ENCODE measurements around the gene LAMB1.
"Not testable (repeated sequence)": the region's sequence is repeated elsewhere in the genome, so short reads cannot be mapped to it uniquely, and the experiment has no call there.

Gene LAMB1

GRCh38 chr7:107971613-107972012 is 31.3 kb downstream of the LAMB1 start:
- no peak for DNase-seq (ENCODE audit: low read depth in 2 of 2)

- no peak for DNase-seq (ENCODE audit: low read depth in 2 of 2)
Measured at GRCh38 chr7:107971100-107971499, 31.9 kb downstream of the LAMB1 start.

- DNase-seq (ENCODE audit: low read depth in 2 of 2), result no peak
Measured at GRCh38 chr7:107969856-107970255, 33.1 kb downstream of the LAMB1 start.

GRCh38 chr7:107968449-107968848 is 34.5 kb downstream of the LAMB1 start:
- no peak for DNase-seq (ENCODE audit: low read depth in 2 of 2)

DNA sequence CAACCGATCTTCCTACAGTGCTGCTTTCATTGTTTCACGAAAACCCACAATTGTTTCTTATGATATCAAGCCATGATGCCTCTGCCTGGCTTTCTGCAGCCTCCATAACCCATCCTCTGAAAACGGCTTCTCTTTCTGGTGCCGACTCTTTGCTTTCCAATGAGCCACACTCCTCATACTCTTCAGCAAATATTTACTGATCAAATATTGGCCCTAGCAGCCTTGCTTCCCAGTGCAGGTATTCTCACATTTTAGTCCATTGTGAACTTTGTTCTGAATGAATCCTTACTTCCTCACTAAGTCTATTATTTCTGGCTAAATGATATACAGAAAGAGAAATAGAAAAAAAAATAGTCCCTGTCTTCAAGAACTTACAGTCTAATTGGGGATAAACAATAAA is 35.5 kb downstream of the LAMB1 start:
- DNase-seq (ENCODE audit: low read depth in 2 of 2), result no peak

DNA sequence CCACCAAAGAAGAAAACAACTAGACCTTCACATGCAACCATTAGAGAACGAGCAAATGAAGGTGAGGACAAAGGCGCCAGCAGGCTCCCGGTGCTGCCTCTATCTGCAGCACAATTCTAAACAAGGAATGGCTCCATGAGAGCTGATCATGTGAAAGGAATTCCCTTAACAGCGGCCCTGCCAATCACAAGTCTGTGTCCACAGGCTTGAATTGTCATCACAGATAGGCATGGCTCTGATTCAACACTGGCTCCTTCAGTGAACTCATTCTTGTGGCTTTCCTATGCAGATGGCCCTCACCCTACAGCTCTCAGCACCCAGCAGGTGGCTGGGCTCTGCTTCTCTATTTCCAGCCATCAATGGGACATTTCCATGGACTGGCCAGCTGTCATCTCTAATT is 36.2 kb downstream of the LAMB1 start:
- no peak for DNase-seq (ENCODE audit: low read depth in 2 of 2)

GRCh38 chr7:107964510-107964909 is 38.5 kb downstream of the LAMB1 start:
- DNase-seq (ENCODE audit: low read depth in 2 of 2), result no peak

- no peak for DNase-seq (ENCODE audit: low read depth in 2 of 2)
Measured at GRCh38 chr7:107962817-107963216, 40.1 kb downstream of the LAMB1 start.

GRCh38 chr7:107961405-107961804 is 41.6 kb downstream of the LAMB1 start:
- DNase-seq (ENCODE audit: low read depth in 2 of 2), result no peak

GRCh38 chr7:107960272-107960671 is 42.7 kb downstream of the LAMB1 start:
- DNase-seq (ENCODE audit: low read depth in 2 of 2), result no peak

- no peak for DNase-seq (ENCODE audit: low read depth in 2 of 2)
Measured at GRCh38 chr7:107959527-107959898, 43.4 kb downstream of the LAMB1 start.

DNA sequence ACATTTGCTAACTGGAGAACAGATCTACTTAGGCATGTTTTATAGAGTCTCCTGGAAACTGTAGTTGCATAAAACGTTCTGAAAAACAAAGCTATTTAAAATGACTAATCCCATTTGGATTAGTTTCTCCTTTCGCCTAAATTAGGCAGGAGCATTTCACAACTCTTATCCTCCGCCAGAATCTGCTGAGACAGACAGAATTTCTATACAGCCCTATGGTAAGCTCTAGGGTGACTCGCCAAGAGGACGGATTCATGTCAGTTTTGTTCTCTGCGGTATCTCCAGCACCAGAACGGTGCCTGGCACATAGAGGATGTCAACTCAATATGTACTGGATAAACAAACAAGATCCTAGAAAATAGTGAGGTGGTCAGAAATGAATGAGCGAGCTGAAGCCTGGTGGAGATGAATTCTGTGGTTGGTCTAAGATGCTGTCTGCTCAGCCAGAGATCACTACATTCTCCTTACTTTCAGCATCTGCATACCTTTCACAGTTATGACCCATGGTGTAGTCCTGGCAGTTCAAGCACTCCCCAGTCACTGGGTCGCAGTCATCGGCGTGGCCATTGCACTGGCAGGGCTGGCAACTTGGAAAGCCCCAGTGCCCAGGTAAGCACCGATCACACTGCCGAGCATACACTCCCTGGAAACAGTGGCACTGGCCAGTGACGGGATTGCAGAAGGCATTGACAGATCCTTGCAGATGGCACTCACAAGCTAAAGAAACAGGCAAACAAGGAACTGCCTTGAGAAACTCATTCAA is 44.0 kb downstream of the LAMB1 start:
- no peak for DNase-seq (ENCODE audit: low read depth in 2 of 2)

- no peak for DNase-seq (ENCODE audit: low read depth in 2 of 2)
Measured at GRCh38 chr7:107957436-107957835, 45.5 kb downstream of the LAMB1 start.

DNA sequence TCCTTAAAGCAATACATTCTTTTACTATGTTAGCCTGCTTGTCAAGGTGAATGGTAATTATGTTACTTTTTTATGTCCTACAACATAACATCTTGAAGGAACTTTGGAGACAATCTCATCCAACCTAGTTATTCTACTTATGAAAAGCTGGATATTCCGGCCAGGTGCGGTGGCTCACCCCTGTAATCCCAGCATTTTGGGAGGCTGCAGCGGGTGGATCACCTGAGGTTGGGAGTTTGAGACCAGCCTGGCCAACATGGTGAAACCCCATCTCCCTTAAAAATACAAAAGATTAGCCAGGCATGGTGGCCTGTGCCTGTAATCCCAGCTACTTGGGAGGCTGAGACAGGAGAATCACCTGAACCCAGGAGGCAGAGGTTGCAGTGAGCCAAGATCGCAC is 46.0 kb downstream of the LAMB1 start:
- not testable (repeated sequence) for DNase-seq (ENCODE audit: low read depth in 2 of 2)

DNA sequence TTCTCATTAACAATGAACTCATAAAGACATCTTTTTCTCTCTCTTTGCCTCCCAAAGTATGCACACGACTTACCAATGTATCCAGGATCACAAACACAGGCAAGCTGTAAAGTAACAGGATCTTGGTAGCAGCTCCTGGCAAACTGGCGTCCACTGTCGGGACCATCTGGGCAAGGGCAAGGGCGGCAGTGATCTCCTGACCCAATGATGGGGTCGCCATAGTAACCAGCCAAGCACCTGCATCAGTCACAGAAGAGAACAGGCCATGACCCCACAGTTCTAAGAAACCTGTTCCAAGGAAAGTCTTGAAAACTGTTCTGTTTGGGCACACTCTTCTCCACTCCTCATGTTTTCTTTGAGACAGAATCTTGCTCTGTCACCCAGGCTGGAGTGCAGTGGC is 47.6 kb downstream of the LAMB1 start:
- DNase-seq (ENCODE audit: low read depth in 2 of 2), result no peak

- DNase-seq (ENCODE audit: low read depth in 2 of 2), result no peak
Measured at GRCh38 chr7:107953924-107954303, 49.0 kb downstream of the LAMB1 start.

DNA sequence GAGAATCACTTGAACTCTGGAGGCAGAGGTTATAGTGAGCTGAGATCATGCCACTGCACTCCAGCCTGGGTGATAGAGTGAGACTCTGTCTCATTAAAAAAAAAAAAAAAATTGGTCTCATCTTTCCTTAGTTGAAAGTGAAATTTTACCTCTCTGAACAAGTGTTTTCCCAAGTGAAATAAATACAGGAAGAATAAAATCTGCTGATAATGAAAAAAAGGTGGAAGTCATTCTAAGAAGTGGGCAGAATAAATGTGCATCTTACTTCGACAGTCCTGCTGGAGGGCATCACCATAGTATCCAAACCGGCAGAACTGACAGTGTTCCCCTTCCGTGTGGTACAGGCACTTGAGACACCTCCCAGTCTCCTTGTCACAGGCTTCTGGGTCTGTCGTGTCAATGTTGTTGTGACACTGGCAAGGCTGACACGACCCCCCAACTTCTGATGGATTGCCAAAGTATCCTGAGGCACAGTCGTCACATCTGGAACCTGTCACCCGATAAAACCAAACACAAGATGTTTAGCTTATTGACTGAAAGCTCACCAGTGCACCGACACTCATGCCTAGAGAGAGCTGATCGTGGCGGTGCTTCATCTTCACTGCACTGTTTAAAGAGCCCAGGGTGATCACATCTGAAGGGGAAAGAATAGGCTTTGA is 49.6 kb downstream of the LAMB1 start:
- DNase-seq (ENCODE audit: low read depth in 2 of 2), result no peak

DNA sequence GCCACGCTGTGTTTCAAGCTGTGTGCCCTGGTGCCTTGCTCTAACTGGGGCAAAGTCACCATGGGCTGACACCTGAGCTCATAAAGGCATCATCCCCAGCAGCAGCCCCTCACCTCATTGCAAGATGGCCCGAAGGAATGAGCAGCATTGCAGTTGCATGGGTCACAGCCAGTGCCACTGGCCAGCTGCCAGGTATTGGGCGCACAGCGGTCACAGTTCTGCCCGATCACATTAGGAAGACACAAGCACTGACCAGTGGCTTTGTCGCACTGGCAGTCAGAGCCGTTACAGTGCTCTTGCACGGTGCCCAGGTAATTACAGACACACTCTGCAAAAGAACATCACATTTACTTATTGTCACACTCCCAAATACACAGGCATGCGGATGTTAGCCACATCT is 51.1 kb downstream of the LAMB1 start:
- no peak for DNase-seq (ENCODE audit: low read depth in 2 of 2)

DNA sequence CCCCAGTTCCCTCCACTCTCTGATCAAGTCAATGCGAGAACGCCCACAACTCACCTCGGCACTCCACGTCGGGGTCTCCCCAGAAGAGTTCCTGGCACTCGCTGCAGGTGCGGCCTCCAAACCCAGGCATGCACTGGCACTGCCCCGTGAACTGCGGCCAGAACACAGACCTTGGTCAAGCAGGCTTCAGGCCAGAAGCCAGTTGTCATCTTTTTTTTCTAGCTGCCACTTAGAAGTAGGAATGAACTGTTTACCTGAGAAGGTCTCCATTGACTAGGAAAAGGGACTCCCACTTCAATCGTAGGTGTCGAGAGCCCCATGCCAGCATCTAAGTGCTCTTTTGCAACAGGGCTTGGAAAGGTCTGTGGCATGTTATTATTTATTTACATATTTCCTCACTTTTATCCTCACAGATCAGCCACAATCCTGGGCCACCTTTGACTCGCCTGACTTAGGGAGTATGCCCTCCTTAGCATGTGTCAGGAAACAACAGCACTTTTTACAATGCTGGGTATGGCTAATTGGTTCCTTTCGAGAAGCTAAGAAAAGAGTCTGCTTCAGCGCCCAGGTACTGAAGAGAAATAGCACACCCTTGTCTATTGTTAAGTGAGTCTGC is 51.7 kb downstream of the LAMB1 start:
- DNase-seq (ENCODE audit: low read depth in 2 of 2), result no peak

DNA sequence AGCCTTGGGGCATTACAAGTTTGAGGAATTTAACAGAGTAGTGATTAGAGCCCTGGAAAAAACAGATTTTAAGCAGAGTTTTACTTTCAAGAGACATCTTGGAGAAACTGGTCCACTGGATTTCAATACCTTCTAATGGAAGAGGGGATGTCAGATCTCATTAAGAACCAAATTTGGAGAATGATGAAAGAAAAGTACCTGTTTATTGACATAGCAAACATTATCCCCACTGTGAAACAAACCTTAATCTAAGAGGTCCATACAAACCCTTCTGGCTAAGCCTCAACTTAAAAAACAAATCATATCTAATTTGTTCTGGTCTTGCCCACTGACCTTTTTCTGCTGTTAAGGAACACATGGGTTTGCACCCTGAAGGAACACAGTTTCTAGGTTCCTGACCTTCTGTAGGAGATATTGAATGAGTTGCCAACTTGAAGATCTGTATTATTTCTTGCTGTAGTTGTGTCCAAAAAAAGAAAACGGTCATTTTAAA is 53.5 kb downstream of the LAMB1 start:
- no peak for DNase-seq (ENCODE audit: low read depth in 2 of 2)

GRCh38 chr7:107948645-107949442 is 54.1 kb downstream of the LAMB1 start:
- DNase-seq (ENCODE audit: low read depth in 2 of 2), result no peak

DNA sequence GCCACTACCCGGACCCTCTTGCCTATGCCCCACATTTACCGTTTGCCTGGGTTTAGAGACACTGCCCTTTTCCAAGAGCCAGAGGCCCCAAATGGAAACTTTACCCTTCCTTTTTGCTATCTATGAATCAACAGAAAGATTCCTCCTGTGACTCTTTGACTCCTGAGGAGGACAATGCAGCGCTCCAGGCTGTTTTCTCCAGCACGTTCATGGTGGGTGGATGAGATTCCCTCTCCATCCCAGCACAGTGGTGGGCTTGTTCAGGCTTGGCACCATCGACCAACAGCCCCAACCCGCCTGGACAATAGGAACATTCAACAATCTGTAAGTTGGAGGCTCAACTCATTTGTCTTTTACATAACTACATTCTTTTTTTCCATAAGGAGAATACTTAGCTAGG is 56.1 kb downstream of the LAMB1 start:
- no peak for DNase-seq (ENCODE audit: low read depth in 2 of 2)
